Uterus (tissue), 4 donors: ENCODE measurements around the gene PSME2. TPM values are rescaled to one million over a fixed set of nuclear protein-coding genes. Genes with fewer than 3 reads are reported as not detected.

Experiments
- DNase-seq, 2 donors: peaks; one replicate each; pipeline ENCODE4 v3.0.0-alpha.2; 2019 to 2020
- H3K27ac ChIP-seq, 2 donors: fragments of 200-600 bp; sonication (generic); 1 replicate in 1 of 2; 2 replicates in 1 of 2; pipeline ENCODE4 v1.5.1; 2016 to 2018
- H3K27me3 ChIP-seq, 2 donors: fragments of 200-600 bp; sonication (generic); one replicate each; pipeline ENCODE4 v1.5.1; 2018 to 2019; ENCODE audit warnings: control low read depth in 1 of 2
- H3K36me3 ChIP-seq, 2 donors: fragments of 200-600 bp; sonication (generic); one replicate each; pipeline ENCODE4 v1.5.1; 2019; ENCODE audit warnings: control low read depth in 1 of 2
- H3K4me1 ChIP-seq, 2 donors: fragments of 200-600 bp; sonication (generic); one replicate each; pipeline ENCODE4 v1.5.1; 2018 to 2019; ENCODE audit warnings: control low read depth in 1 of 2
- H3K4me3 ChIP-seq, 2 donors: fragments of 200-600 bp; sonication (generic); 1 replicate in 1 of 2; 2 replicates in 1 of 2; pipeline ENCODE4 v1.5.1; 2018 to 2019; ENCODE audit warnings: mild to moderate bottlenecking in 1 of 2
- H3K9me3 ChIP-seq, 2 donors: fragments of 200-600 bp; sonication (generic); one replicate each; pipeline ENCODE4 v1.5.1; 2019; ENCODE audit warnings: control low read depth in 1 of 2
- CTCF ChIP-seq, 4 experiments: fragments of 200-600 bp in 2 of 4; fragments of 450-650 bp in 2 of 4; sonication (generic) in 2 of 4; IDR thresholded peaks; one replicate each; pipeline ENCODE4 v1.5.1; 2016 to 2019; ENCODE audit warnings: antibody characterized with exemption in 4 of 4, mild to moderate bottlenecking in 2 of 4, moderate library complexity in 1 of 4
- POLR2A ChIP-seq, 2 donors: fragments of 450-650 bp; IDR thresholded peaks; one replicate each; pipeline ENCODE4 v1.6.1; 2016; ENCODE audit warnings: antibody characterized with exemption in 2 of 2, mild to moderate bottlenecking in 1 of 2, moderate library complexity in 1 of 2
- intact Hi-C: fragments of 100-400 bp; cut with DNase I; formaldehyde crosslinking; loops from one replicate; pipeline ENCODE4 v1.15.1; 2023; ENCODE audit warnings: low total_unique reads
- total RNA-seq, 4 donors: library from RNA; depleted of rRNA in 3 of 4; stranded (reverse); fragments of >200 nt in 3 of 4; gene quantifications; one replicate each; pipeline versions ENCODE4 v1.1.0 to v1.2.4, GENCODE V29; 2014 to 2023
- donor health status: DM: yes; HTN: yes; CAD: no.

PSME2 gene
- total RNA-seq, 4 donors from 2014 or later = 16.9 to 113 (median 25.7) TPM

GRCh38 chr14:24113801-24114531 lies 32.4 kb downstream of the PSME2 start:
- TF ChIP-seq POLR2A (IDR thresholded peaks at IDR 0.05) (peak in 1 of 2 donors; percentile 33), CTCF (IDR thresholded peaks at IDR 0.05) (peak in 1 of 4 experiments; percentile 2)
- Histone ChIP-seq H3K4me3 (peak overlapping the region; percentile 60 to 82), H3K27me3 (no peaks in the 10 kb centered on the region), H3K36me3 (no peaks in the 10 kb centered on the region), H3K27ac (peak overlapping the region; percentile 99 to 100), H3K4me1 (no peaks in the 10 kb centered on the region), H3K9me3 (no peaks in the 10 kb centered on the region)
- DNase-seq = peak; percentile 78 to 85
- intact Hi-C loops = no loop called here

GRCh38 chr14:24113379-24113800 lies 33.0 kb downstream of the PSME2 start:
- peak overlapping the region; percentile 60 to 82 for H3K4me3 ChIP-seq
- H3K36me3 ChIP-seq = no peaks in the 10 kb centered on the region
- DNase-seq = no peak
- H3K27me3 ChIP-seq = no peaks in the 10 kb centered on the region
- H3K9me3 ChIP-seq = no peaks in the 10 kb centered on the region
- H3K27ac ChIP-seq = peak overlapping the region; percentile 99 to 100
- intact Hi-C loops = no loop called here
- no peaks in the 10 kb centered on the region for H3K4me1 ChIP-seq
- TF ChIP-seq POLR2A (IDR thresholded peaks at IDR 0.05) = no peak
- TF ChIP-seq CTCF (IDR thresholded peaks at IDR 0.05) = no peak

- no peak overlapping the region for H3K4me3 ChIP-seq
- no peaks in the 10 kb centered on the region for H3K4me1 ChIP-seq
- intact Hi-C loops = no loop called here
- no peak overlapping the region for H3K27ac ChIP-seq
- no peak for DNase-seq
- H3K27me3 ChIP-seq = no peaks in the 10 kb centered on the region
- TF ChIP-seq CTCF (IDR thresholded peaks at IDR 0.05) (no peak), POLR2A (IDR thresholded peaks at IDR 0.05) (no peak)
- no peaks in the 10 kb centered on the region for H3K9me3 ChIP-seq
- no peaks in the 10 kb centered on the region for H3K36me3 ChIP-seq
Measured at GRCh38 chr14:24110523-24110922, 35.9 kb downstream of the PSME2 start.

- DNase-seq = no peak
- TF ChIP-seq POLR2A (IDR thresholded peaks at IDR 0.05) = no peak
- no peak for TF ChIP-seq CTCF (IDR thresholded peaks at IDR 0.05)
- no peaks in the 10 kb centered on the region for H3K9me3 ChIP-seq
Measured at GRCh38 chr14:24110060-24110459, 36.4 kb downstream of the PSME2 start.

GRCh38 chr14:24108336-24108874 lies 38.0 kb downstream of the PSME2 start:
- H3K4me3 ChIP-seq = no peak overlapping the region
- no peaks in the 10 kb centered on the region for H3K9me3 ChIP-seq
- intact Hi-C loops = no loop called here
- TF ChIP-seq POLR2A (IDR thresholded peaks at IDR 0.05) = no peak
- no peak for TF ChIP-seq CTCF (IDR thresholded peaks at IDR 0.05)
- H3K27me3 ChIP-seq = no peaks in the 10 kb centered on the region
- H3K36me3 ChIP-seq = no peaks in the 10 kb centered on the region
- H3K4me1 ChIP-seq = no peaks in the 10 kb centered on the region
- DNase-seq = no peak
- H3K27ac ChIP-seq = no peak overlapping the region

More at GRCh38 chr14:24110060-24110459, 36.4 kb downstream of the PSME2 start:
- intact Hi-C loops = no loop called here
- H3K27me3 ChIP-seq = no peaks in the 10 kb centered on the region
- no peak overlapping the region for H3K27ac ChIP-seq
- H3K36me3 ChIP-seq = no peaks in the 10 kb centered on the region
- H3K4me3 ChIP-seq = no peak overlapping the region
- H3K4me1 ChIP-seq = no peaks in the 10 kb centered on the region
